Spleen (tissue), 11 donors: Measurements from ENCODE around the gene AGBL1. TPM values are rescaled to one million over a fixed set of nuclear protein-coding genes. Genes with fewer than 3 reads are reported as not detected.

Experiments used
- DNase-seq: peaks from one replicate; pipeline ENCODE4 v3.0.0-alpha.2; 2020
- H3K27ac ChIP-seq, 8 donors: fragments of 200-600 bp; sonication (generic) in 7 of 8; 1 replicate in 4 of 8; 2 replicates in 4 of 8; pipeline versions ENCODE4 v1.5.0 to v1.8.0; 2016 to 2021; ENCODE audit warnings: inconsistent platforms in 4 of 8, mild to moderate bottlenecking in 4 of 8, moderate library complexity in 1 of 8
- H3K27me3 ChIP-seq, 7 donors: fragments of 200-600 bp; sonication (generic) in 6 of 7; replicated peaks in 1 of 7; 1 replicate in 4 of 7; 2 replicates in 3 of 7; pipeline versions ENCODE4 v1.5.0 to v1.8.0; 2016 to 2021; ENCODE audit warnings: inconsistent platforms in 3 of 7, mild to moderate bottlenecking in 1 of 7
- H3K36me3 ChIP-seq, 6 donors: fragments of 200-600 bp; sonication (generic) in 5 of 6; 1 replicate in 4 of 6; 2 replicates in 2 of 6; pipeline versions ENCODE4 v1.5.0 to v1.8.0; 2016 to 2021; ENCODE audit warnings: inconsistent platforms in 2 of 6
- H3K4me1 ChIP-seq, 6 donors: fragments of 200-600 bp; sonication (generic) in 5 of 6; 1 replicate in 3 of 6; 2 replicates in 3 of 6; pipeline versions ENCODE4 v1.5.0 to v1.8.0; 2016 to 2021; ENCODE audit warnings: inconsistent platforms in 3 of 6
- H3K4me3 ChIP-seq, 8 donors: fragments of 200-600 bp; sonication (generic) in 7 of 8; 1 replicate in 4 of 8; 2 replicates in 4 of 8; pipeline versions ENCODE4 v1.5.0 to v1.8.0; 2016 to 2021; ENCODE audit warnings: inconsistent platforms in 4 of 8, mild to moderate bottlenecking in 4 of 8, moderate library complexity in 2 of 8
- H3K9me3 ChIP-seq, 8 donors: fragments of 200-600 bp; sonication (generic) in 7 of 8; 1 replicate in 4 of 8; 2 replicates in 4 of 8; pipeline versions ENCODE4 v1.5.0 to v1.8.0; 2016 to 2021; ENCODE audit warnings: inconsistent platforms in 4 of 8
- POLR2A ChIP-seq, 3 donors: fragments of 450-650 bp; IDR thresholded peaks; one replicate each; pipeline ENCODE4 v1.5.1; 2017; ENCODE audit warnings: antibody characterized with exemption in 3 of 3, mild to moderate bottlenecking in 1 of 3
- POLR2AphosphoS5 ChIP-seq, 3 donors: sonication (generic); formaldehyde crosslinking; IDR thresholded peaks; one replicate each; pipeline ENCODE4 v1.5.1; 2017; ENCODE audit warnings: antibody characterized with exemption in 3 of 3
- WGBS, 5 donors: extraction: QIAGEN DNeasy Blood & Tissue Kit in 3 of 5; methylation state at CpG; one replicate each; pipeline versions ENCODE4 v1.1.5 to v1.1.7; 2013 to 2018; 5-methylcytosine and 5-hydroxymethylcytosine counted together
- intact Hi-C: fragments of 100-400 bp; cut with DNase I; formaldehyde crosslinking; loops from one replicate; pipeline ENCODE4 v1.15.0; 2023; ENCODE audit warnings: low total_unique reads
- polyA plus RNA-seq, 3 donors: library from polyadenylated mRNA; stranded (reverse); fragments of 200-250 nt; gene quantifications; one replicate each; pipeline ENCODE4 v1.2.1, GENCODE V29; 2013
- total RNA-seq, 7 donors: library from RNA; depleted of rRNA in 3 of 7; stranded (reverse); fragments of >200 nt in 3 of 7; fragmentation: NEBNext Ultra II Directional in 4 of 7; extraction: Animal tissue kit (Norgen Biotek cat#: 25700) in 4 of 7; gene quantifications; one replicate each; pipeline versions ENCODE4 v1.1.0 to v1.2.1, GENCODE V29; 2016 to 2021
- TF ChIP-seq, protein P1 (sequence below), 11 experiments: fragments of 200-600 bp in 7 of 11; fragments of 450-650 bp in 4 of 11; sonication (generic) in 4 of 11; IDR thresholded peaks in 8 of 11; conservative IDR thresholded peaks in 3 of 11; 1 replicate in 7 of 11; 2 replicates in 4 of 11; pipeline versions ENCODE4 v1.4.0 to v1.8.0; 2016 to 2021; ENCODE audit warnings: antibody characterized with exemption in 11 of 11, inconsistent platforms in 4 of 11, mild to moderate bottlenecking in 1 of 11
- donor health status: healthy with polysubstance abuse.
- donor health status: DM: no; HTN: no; CAD: no; lungs with moderate emphysema.
- donor health status: DM: no; HTN: no; CAD: no.
- donor health status: Bipolar disorder and iron deficiency.
- donor health status: healthy.
- donor health status: DM: no; HTN: no; CAD: no.
- donor health status: DM: yes; HTN: yes; CAD: no.

Gene AGBL1
- total and polyA plus RNA-seq, 10 donors: not detected

- 63 to 73% (median 69%) methylated on average over 2 of the region's 2 CpGs for WGBS, 5 donors
- H3K27ac ChIP-seq: no peak overlapping the region
- intact Hi-C loops: no loop called here
These were observed 313.2 kb downstream of the AGBL1 start for GRCh38 chr15:86392874-86393273.

GRCh38 chr15:86394866-86395265 is 315.2 kb downstream of the AGBL1 start:
- Histone ChIP-seq H3K27ac (no peak overlapping the region), H3K4me3 (no peak overlapping the region), H3K9me3 (no peaks in the 10 kb centered on the region), H3K36me3 (no peaks in the 10 kb centered on the region), H3K27me3 (no peaks in the 10 kb centered on the region), H3K4me1 (no peaks in the 10 kb centered on the region)
- TF ChIP-seq POLR2AphosphoS5 (IDR thresholded peaks at IDR 0.05) (no peak), POLR2A (IDR thresholded peaks at IDR 0.05) (no peak)
- TF ChIP-seq, protein P1, sequence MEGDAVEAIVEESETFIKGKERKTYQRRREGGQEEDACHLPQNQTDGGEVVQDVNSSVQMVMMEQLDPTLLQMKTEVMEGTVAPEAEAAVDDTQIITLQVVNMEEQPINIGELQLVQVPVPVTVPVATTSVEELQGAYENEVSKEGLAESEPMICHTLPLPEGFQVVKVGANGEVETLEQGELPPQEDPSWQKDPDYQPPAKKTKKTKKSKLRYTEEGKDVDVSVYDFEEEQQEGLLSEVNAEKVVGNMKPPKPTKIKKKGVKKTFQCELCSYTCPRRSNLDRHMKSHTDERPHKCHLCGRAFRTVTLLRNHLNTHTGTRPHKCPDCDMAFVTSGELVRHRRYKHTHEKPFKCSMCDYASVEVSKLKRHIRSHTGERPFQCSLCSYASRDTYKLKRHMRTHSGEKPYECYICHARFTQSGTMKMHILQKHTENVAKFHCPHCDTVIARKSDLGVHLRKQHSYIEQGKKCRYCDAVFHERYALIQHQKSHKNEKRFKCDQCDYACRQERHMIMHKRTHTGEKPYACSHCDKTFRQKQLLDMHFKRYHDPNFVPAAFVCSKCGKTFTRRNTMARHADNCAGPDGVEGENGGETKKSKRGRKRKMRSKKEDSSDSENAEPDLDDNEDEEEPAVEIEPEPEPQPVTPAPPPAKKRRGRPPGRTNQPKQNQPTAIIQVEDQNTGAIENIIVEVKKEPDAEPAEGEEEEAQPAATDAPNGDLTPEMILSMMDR (IDR thresholded peaks at IDR 0.05 in 8 of 11, conservative IDR thresholded peaks at IDR 0.05 in 3 of 11): no peak
- 82 to 100% (median 96%) methylated on average over 1 of the region's 1 CpG for WGBS, 5 donors
- DNase-seq: no peak
- intact Hi-C loops: no loop called here

More at GRCh38 chr15:86392874-86393273, 313.2 kb downstream of the AGBL1 start:
- H3K36me3 ChIP-seq: no peaks in the 10 kb centered on the region
- H3K27me3 ChIP-seq: no peaks in the 10 kb centered on the region
- TF ChIP-seq, protein P1 (IDR thresholded peaks at IDR 0.05 in 8 of 11, conservative IDR thresholded peaks at IDR 0.05 in 3 of 11): no peak
- no peak for TF ChIP-seq POLR2AphosphoS5 (IDR thresholded peaks at IDR 0.05)
- no peak for TF ChIP-seq POLR2A (IDR thresholded peaks at IDR 0.05)
- no peak for DNase-seq
- no peak overlapping the region for H3K4me3 ChIP-seq
- no peaks in the 10 kb centered on the region for H3K4me1 ChIP-seq
- no peaks in the 10 kb centered on the region for H3K9me3 ChIP-seq

DNA sequence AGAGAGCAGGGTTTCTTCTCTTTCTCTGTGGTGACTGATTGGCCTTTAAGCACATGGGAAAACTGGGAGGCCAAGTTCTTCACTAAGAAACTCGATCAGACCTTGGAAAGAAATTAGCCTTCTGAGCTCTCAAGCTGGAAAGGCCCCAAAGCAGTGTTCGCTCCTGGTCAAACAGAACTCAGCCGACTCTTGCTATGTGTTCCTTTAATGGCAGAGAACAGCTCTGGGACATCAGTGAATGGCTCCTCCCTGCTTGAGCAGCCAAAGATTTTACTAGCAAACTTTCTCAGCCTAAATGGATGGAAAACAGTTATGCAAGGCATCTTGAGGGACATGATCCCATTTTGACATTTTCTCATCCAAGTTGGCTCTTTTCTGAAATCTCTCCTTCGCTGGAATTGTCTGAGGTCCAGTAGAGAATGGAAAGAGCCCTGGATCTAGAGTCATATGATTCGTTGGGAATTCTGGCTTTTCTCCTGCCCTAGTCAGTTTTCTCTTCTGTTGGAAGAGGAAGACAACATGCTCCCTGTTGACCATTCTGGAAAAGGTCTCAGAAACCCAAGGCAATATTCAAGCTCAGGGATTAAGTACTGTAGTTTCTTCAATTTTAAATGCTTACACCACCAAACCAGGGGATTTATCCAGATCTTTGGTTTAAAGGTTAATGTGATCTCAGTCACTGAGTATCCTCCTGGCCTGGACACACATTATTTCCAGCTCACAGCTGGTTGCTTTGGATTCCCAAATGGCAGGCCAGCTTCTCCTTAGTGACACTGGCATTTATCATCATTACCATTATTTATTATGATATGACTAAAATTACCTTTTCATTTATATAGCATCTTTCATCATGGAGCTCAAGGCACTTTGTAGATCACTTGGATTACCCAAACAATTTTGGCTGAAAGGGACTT is 319.6 kb downstream of the AGBL1 start:
- no peak for DNase-seq
- no peaks in the 10 kb centered on the region for H3K9me3 ChIP-seq
- no peaks in the 10 kb centered on the region for H3K4me1 ChIP-seq
- intact Hi-C loops: no loop called here
- TF ChIP-seq, protein P1 (IDR thresholded peaks at IDR 0.05 in 8 of 11, conservative IDR thresholded peaks at IDR 0.05 in 3 of 11): no peak
- no peak for TF ChIP-seq POLR2AphosphoS5 (IDR thresholded peaks at IDR 0.05)
- TF ChIP-seq POLR2A (IDR thresholded peaks at IDR 0.05): no peak
- H3K36me3 ChIP-seq: no peaks in the 10 kb centered on the region
- H3K27ac ChIP-seq: no peak overlapping the region
- no peak overlapping the region for H3K4me3 ChIP-seq
- no peaks in the 10 kb centered on the region for H3K27me3 ChIP-seq
- WGBS, 5 donors: 66 to 83% (median 71%) methylated on average over 5 of the region's 5 CpGs

DNA sequence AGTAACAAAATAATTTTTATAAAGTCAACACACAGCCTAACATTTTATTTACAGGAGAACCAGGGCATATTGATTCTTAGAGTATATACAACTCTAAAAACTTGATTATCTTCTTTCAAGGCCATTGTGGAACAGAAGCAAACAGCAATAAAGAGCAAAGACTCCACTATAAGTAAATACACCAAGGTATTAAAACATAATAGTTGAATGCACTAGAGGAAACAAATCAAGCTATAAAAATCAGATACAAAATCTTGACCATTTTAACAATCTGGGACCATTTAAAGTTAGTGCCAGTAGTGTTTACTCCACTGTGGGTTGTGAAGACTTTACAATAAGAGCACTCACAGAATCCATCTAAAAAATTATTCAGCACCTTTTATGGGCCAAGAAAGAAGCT is 323.6 kb downstream of the AGBL1 start:
- Histone ChIP-seq H3K27ac (no peak overlapping the region), H3K36me3 (no peaks in the 10 kb centered on the region), H3K27me3 (no peaks in the 10 kb centered on the region), H3K4me1 (no peaks in the 10 kb centered on the region), H3K9me3 (no peaks in the 10 kb centered on the region), H3K4me3 (no peak overlapping the region)
- no peak for DNase-seq
- intact Hi-C loops: no loop called here
- TF ChIP-seq, protein P1 (IDR thresholded peaks at IDR 0.05 in 8 of 11, conservative IDR thresholded peaks at IDR 0.05 in 3 of 11): no peak
- TF ChIP-seq POLR2A (IDR thresholded peaks at IDR 0.05) (no peak), POLR2AphosphoS5 (IDR thresholded peaks at IDR 0.05) (no peak)
